GM18858 (cell line): Measurements from ENCODE around the gene CT45A1.
"Not testable (repeated sequence)": the region's sequence is repeated elsewhere in the genome, so short reads cannot be mapped to it uniquely, and the experiment has no call there.

ENCODE experiments used
- ATAC-seq: cut with Tn5 transposase; IDR thresholded peaks from one replicate; pipeline ENCODE4 v1.9.1; 2021; ENCODE audit not compliant: unreplicated experiment

CT45A1 gene

GRCh38 chrX:135713183-135713689 lies at the start of gene CT45A1:
Gene CT45A1 (plus strand): TSS chrX:135713639. CDS start chrX:135718941, 5,302 bp downstream.
- not testable (repeated sequence) for ATAC-seq

- not testable (repeated sequence) for ATAC-seq
Measured at GRCh38 chrX:135672979-135673378, 40.5 kb upstream of the CT45A1 start.

- ATAC-seq, result no peak
Measured at GRCh38 chrX:135688137-135688536, 25.3 kb upstream of the CT45A1 start.

- no peak for ATAC-seq
Measured at GRCh38 chrX:135695471-135695870, 18.0 kb upstream of the CT45A1 start.

GRCh38 chrX:135697601-135698000 lies 15.8 kb upstream of the CT45A1 start:
- no peak for ATAC-seq

- ATAC-seq, result no peak
Measured at GRCh38 chrX:135698924-135699323, 14.5 kb upstream of the CT45A1 start.

- ATAC-seq, result no peak
Measured at GRCh38 chrX:135707880-135708279, 5.6 kb upstream of the CT45A1 start.

GRCh38 chrX:135713795-135714194 lies 356 bp downstream of the CT45A1 start:
- no peak for ATAC-seq

- not testable (repeated sequence) for ATAC-seq
Measured at GRCh38 chrX:135734666-135735065, 21.2 kb downstream of the CT45A1 start.

GRCh38 chrX:135737366-135738071 lies 24.1 kb downstream of the CT45A1 start:
- no peak for ATAC-seq

GRCh38 chrX:135740681-135741149 lies 27.3 kb downstream of the CT45A1 start:
- no peak for ATAC-seq

- ATAC-seq, result no peak
Measured at GRCh38 chrX:135741192-135741715, 27.8 kb downstream of the CT45A1 start.

GRCh38 chrX:135744739-135745138 lies 31.3 kb downstream of the CT45A1 start:
- ATAC-seq, result not testable (repeated sequence)

- not testable (repeated sequence) for ATAC-seq
Measured at GRCh38 chrX:135768091-135768490, 54.7 kb downstream of the CT45A1 start, which contains the start of gene CT45A3. Gene CT45A3 (minus strand): TSS chrX:135768191. CDS start chrX:135764444, 3,747 bp downstream.
